Thoracic aorta (tissue), 2 donors: Measurements from ENCODE around the gene POU6F2. TPM values are rescaled to one million over a fixed set of nuclear protein-coding genes. Genes with fewer than 3 reads are reported as not detected.
A peak's percentile ranks its signal among the peaks of the same experiment; 100 is the strongest.

ENCODE experiments used
- ATAC-seq: fragments of 150-250 bp; one replicate; pipeline ENCODE4 v1.8.0; 2017; ENCODE audit warnings: low read depth; ENCODE audit not compliant: insufficient number of reproducible peaks, low FRiP score
- DNase-seq: peaks from one replicate; pipeline ENCODE4 v3.0.0-alpha.2; 2020; ENCODE audit warnings: low spot score
- H3K27ac ChIP-seq, 2 donors: fragments of 200-600 bp; sonication (generic); 1 replicate in 1 of 2; 2 replicates in 1 of 2; pipeline ENCODE4 v1.5.1; 2016; ENCODE audit warnings: mild to moderate bottlenecking in 2 of 2, moderate library complexity in 2 of 2
- H3K27me3 ChIP-seq: fragments of 200-600 bp; sonication (generic); replicated peaks from 2 replicates; pipeline ENCODE4 v1.6.0; 2016; ENCODE audit warnings: mild to moderate bottlenecking; ENCODE audit not compliant: insufficient read depth
- H3K36me3 ChIP-seq: fragments of 200-600 bp; sonication (generic); one replicate; pipeline ENCODE4 v1.5.1; 2016
- H3K4me1 ChIP-seq, 2 donors: fragments of 200-600 bp; sonication (generic); 1 replicate in 1 of 2; 2 replicates in 1 of 2; pipeline versions ENCODE4 v1.5.1 to v1.6.0; 2016; ENCODE audit warnings: low read depth in 2 of 2, mild to moderate bottlenecking in 1 of 2; ENCODE audit not compliant: control insufficient read depth in 1 of 2
- H3K4me3 ChIP-seq: fragments of 200-600 bp; sonication (generic); 2 replicates; pipeline ENCODE4 v1.5.1; 2016; ENCODE audit warnings: mild to moderate bottlenecking
- H3K9me3 ChIP-seq: fragments of 200-600 bp; sonication (generic); 2 replicates; pipeline ENCODE4 v1.5.1; 2016
- CTCF ChIP-seq: fragments of 200-600 bp; sonication (generic); IDR thresholded peaks from one replicate; pipeline ENCODE4 v1.5.1; 2019; ENCODE audit warnings: antibody characterized with exemption
- total RNA-seq, 2 donors: library from RNA; depleted of rRNA; stranded (reverse); fragments of >200 nt; gene quantifications; one replicate each; pipeline versions ENCODE4 v1.1.0 to v1.2.3, GENCODE V29; 2016

Gene POU6F2
- total RNA-seq, 2 donors from 2014 or later: not detected

GRCh38 chr7:39333701-39334100 lies 356.0 kb downstream of the POU6F2 start:
- ATAC-seq (no peak), DNase-seq (no peak)
- no peaks in the 10 kb centered on the region for H3K9me3 ChIP-seq
- H3K27ac ChIP-seq: no peak overlapping the region
- TF ChIP-seq CTCF: no peak
- H3K4me3 ChIP-seq: no peak overlapping the region
- no peaks in the 10 kb centered on the region for H3K36me3 ChIP-seq
- no peaks in the 10 kb centered on the region for H3K4me1 ChIP-seq
- H3K27me3 ChIP-seq: no peaks in the 10 kb centered on the region

GRCh38 chr7:39336442-39336841 lies 358.7 kb downstream of the POU6F2 start:
- Histone ChIP-seq H3K27ac (no peak overlapping the region), H3K4me3 (no peak overlapping the region), H3K27me3 (no peaks in the 10 kb centered on the region), H3K9me3 (no peaks in the 10 kb centered on the region), H3K4me1 (peaks cover 0 to 8% of the 10 kb centered on the region in 2 donors), H3K36me3 (no peaks in the 10 kb centered on the region)
- TF ChIP-seq CTCF: no peak
- no peak for DNase-seq
- ATAC-seq: no peak

DNA sequence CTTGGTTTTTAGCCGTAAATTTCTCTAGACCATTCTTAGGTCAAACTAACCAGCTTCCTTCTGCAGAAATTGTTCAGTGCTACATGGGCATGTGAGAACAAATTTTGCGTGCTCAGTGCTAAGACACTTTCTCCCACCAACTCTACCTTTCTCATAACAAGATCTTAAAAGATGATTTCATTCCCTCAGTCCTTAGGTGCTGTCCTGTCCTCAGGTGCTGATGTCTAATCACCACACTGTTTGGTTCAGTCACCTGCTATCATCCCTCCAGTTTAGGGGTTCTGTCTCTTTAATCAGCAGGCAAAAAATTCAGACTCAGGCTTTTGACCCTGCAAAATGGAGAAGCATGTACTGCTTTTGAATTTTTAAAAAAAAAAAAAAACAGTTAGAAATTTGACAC lies 361.0 kb downstream of the POU6F2 start:
- ATAC-seq (no peak), DNase-seq (no peak)
- H3K36me3 ChIP-seq: no peaks in the 10 kb centered on the region
- no peak overlapping the region for H3K4me3 ChIP-seq
- no peaks in the 10 kb centered on the region for H3K9me3 ChIP-seq
- TF ChIP-seq CTCF: no peak
- H3K27ac ChIP-seq: no peak overlapping the region
- H3K4me1 ChIP-seq: peaks cover 0 to 16% of the 10 kb centered on the region in 2 donors
- H3K27me3 ChIP-seq: no peaks in the 10 kb centered on the region

DNA sequence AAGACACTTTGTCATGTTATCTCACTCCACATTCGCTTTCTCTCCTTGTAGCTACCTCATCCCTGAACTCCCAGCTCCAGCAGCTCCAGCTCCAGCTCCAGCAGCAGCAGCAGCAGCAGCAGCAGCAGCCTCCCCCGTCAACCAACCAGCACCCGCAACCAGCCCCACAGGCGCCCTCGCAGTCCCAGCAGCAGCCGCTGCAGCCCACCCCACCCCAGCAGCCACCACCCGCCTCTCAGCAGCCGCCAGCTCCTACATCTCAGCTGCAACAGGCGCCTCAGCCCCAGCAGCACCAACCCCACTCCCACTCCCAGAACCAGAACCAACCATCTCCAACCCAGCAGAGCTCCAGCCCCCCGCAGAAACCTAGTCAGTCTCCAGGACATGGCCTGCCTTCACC lies 361.9 kb downstream of the POU6F2 start:
- ATAC-seq (no peak), DNase-seq (no peak)
- H3K27me3 ChIP-seq: no peaks in the 10 kb centered on the region
- no peaks in the 10 kb centered on the region for H3K9me3 ChIP-seq
- no peak overlapping the region for H3K27ac ChIP-seq
- no peak overlapping the region for H3K4me3 ChIP-seq
- H3K4me1 ChIP-seq: peaks cover 0 to 16% of the 10 kb centered on the region in 2 donors
- no peaks in the 10 kb centered on the region for H3K36me3 ChIP-seq
- TF ChIP-seq CTCF: no peak

DNA sequence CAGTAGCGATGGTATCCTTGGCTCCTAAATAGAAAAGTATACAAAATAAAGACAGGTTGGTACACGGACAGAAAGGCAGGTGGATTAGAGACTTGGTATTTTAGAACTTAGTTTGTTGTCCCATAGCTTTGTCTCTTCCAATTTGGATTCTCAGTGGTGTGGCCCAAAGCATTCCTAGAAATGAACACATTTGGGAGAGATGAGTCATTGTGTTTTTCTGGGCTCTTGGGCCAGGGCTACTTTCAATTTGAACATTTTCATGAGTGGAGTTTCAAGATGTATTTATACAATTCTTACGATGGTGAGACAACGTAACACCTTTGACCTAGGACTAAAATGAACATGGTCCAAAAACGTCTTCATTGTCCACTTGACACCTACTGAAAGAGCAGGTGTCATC lies 363.4 kb downstream of the POU6F2 start:
- H3K4me1 ChIP-seq: peaks cover 0 to 16% of the 10 kb centered on the region in 2 donors
- no peak overlapping the region for H3K27ac ChIP-seq
- peak overlapping the region; percentile 56 for H3K4me3 ChIP-seq
- ATAC-seq: peak; percentile 21
- no peaks in the 10 kb centered on the region for H3K9me3 ChIP-seq
- no peak for DNase-seq
- TF ChIP-seq CTCF: no peak
- H3K36me3 ChIP-seq: no peaks in the 10 kb centered on the region
- no peaks in the 10 kb centered on the region for H3K27me3 ChIP-seq
